Sigmoid colon (tissue), 7 donors: ENCODE results near the gene ZAP70. TPM values are rescaled to one million over a fixed set of nuclear protein-coding genes. Genes with fewer than 3 reads are reported as not detected.

Source experiments
- DNase-seq: peaks from one replicate; pipeline ENCODE4 v3.0.0-alpha.2; 2019
- H3K27ac ChIP-seq, 4 donors: fragments of 200-600 bp; sonication (generic); one replicate each; pipeline ENCODE4 v1.5.1; 2016 to 2019; ENCODE audit warnings: mild to moderate bottlenecking in 1 of 4
- H3K27me3 ChIP-seq, 3 donors: fragments of 200-600 bp; sonication (generic); one replicate each; pipeline ENCODE4 v1.5.1; 2019; ENCODE audit warnings: mild to moderate bottlenecking in 1 of 3
- H3K36me3 ChIP-seq, 4 donors: fragments of 200-600 bp; sonication (generic); one replicate each; pipeline ENCODE4 v1.5.1; 2016 to 2019
- H3K4me1 ChIP-seq, 4 donors: fragments of 200-600 bp; sonication (generic); one replicate each; pipeline ENCODE4 v1.5.1; 2017 to 2019
- H3K4me3 ChIP-seq, 4 donors: fragments of 200-600 bp; sonication (generic); one replicate each; pipeline ENCODE4 v1.5.1; 2017 to 2019; ENCODE audit warnings: mild to moderate bottlenecking in 2 of 4, moderate library complexity in 1 of 4
- H3K9me3 ChIP-seq, 4 donors: fragments of 200-600 bp in 3 of 4; sonication (generic) in 3 of 4; one replicate each; pipeline versions ENCODE4 v1.5.1 to v1.6.1; 2013 to 2019
- EP300 ChIP-seq, 4 donors: sonication (generic); formaldehyde crosslinking; IDR thresholded peaks; one replicate each; pipeline ENCODE4 v1.6.1; 2017; ENCODE audit warnings: antibody characterized with exemption in 4 of 4
- POLR2A ChIP-seq, 2 donors: fragments of 450-650 bp; IDR thresholded peaks; one replicate each; pipeline ENCODE4 v1.6.1; 2016; ENCODE audit warnings: antibody characterized with exemption in 2 of 2, mild to moderate bottlenecking in 2 of 2, moderate library complexity in 2 of 2
- POLR2AphosphoS5 ChIP-seq, 4 donors: sonication (generic); formaldehyde crosslinking; IDR thresholded peaks; one replicate each; pipeline ENCODE4 v1.6.1; 2017; ENCODE audit warnings: antibody characterized with exemption in 4 of 4
- WGBS, 2 donors: extraction: QIAGEN DNeasy Blood & Tissue Kit; methylation state at CpG; one replicate each; pipeline ENCODE4 v1.1.7; 2013; 5-methylcytosine and 5-hydroxymethylcytosine counted together
- intact Hi-C: fragments of 100-400 bp; cut with DNase I; formaldehyde crosslinking; loops from one replicate; pipeline ENCODE4 v1.15.1; 2023
- polyA plus RNA-seq, 3 donors: library from polyadenylated mRNA; stranded (reverse); fragments of 200-250 nt; gene quantifications; one replicate each; pipeline ENCODE4 v1.2.3, GENCODE V29; 2013
- total RNA-seq, 4 donors: library from RNA; depleted of rRNA; stranded (reverse); fragments of >200 nt; gene quantifications; one replicate each; pipeline ENCODE4 v1.1.0, GENCODE V29; 2016
- TF ChIP-seq, protein P1 (sequence below), 4 experiments: fragments of 450-650 bp in 3 of 4; fragments of 200-600 bp in 1 of 4; IDR thresholded peaks; one replicate each; pipeline ENCODE4 v1.5.1; 2016 to 2019; ENCODE audit warnings: antibody characterized with exemption in 4 of 4, mild to moderate bottlenecking in 3 of 4, moderate library complexity in 2 of 4
- donor health status: healthy with polysubstance abuse.
- donor health status: Bipolar disorder and iron deficiency.
- donor health status: healthy.

Gene ZAP70
- total and polyA plus RNA-seq, 7 donors = 1.3 to 28.0 (median 2.5) TPM; not detected in 2

- Histone ChIP-seq H3K9me3 (no peaks in the 10 kb centered on the region), H3K4me1 (peaks cover 0 to 32% (median 4%) of the 10 kb centered on the region in 4 donors), H3K4me3 (no peak overlapping the region), H3K27ac (no peak overlapping the region), H3K36me3 (peaks cover 0 to 24% (median 8%) of the 10 kb centered on the region in 4 donors), H3K27me3 (no peaks in the 10 kb centered on the region)
- 75 to 76% methylated on average over 3 of the region's 3 CpGs for WGBS, 2 donors
- intact Hi-C loops = no loop called here
- TF ChIP-seq POLR2AphosphoS5 (IDR thresholded peaks at IDR 0.05) = no peak
- TF ChIP-seq EP300 (IDR thresholded peaks at IDR 0.05) = no peak
- TF ChIP-seq, protein P1, sequence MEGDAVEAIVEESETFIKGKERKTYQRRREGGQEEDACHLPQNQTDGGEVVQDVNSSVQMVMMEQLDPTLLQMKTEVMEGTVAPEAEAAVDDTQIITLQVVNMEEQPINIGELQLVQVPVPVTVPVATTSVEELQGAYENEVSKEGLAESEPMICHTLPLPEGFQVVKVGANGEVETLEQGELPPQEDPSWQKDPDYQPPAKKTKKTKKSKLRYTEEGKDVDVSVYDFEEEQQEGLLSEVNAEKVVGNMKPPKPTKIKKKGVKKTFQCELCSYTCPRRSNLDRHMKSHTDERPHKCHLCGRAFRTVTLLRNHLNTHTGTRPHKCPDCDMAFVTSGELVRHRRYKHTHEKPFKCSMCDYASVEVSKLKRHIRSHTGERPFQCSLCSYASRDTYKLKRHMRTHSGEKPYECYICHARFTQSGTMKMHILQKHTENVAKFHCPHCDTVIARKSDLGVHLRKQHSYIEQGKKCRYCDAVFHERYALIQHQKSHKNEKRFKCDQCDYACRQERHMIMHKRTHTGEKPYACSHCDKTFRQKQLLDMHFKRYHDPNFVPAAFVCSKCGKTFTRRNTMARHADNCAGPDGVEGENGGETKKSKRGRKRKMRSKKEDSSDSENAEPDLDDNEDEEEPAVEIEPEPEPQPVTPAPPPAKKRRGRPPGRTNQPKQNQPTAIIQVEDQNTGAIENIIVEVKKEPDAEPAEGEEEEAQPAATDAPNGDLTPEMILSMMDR (IDR thresholded peaks at IDR 0.05) = no peak
- no peak for TF ChIP-seq POLR2A (IDR thresholded peaks at IDR 0.05)
- DNase-seq = no peak
These were observed 38.4 kb downstream of the ZAP70 start for GRCh38 chr2:97751752-97752151.

- Histone ChIP-seq H3K36me3 (peaks cover 0 to 33% (median 11%) of the 10 kb centered on the region in 4 donors), H3K9me3 (no peaks in the 10 kb centered on the region), H3K27ac (no peak overlapping the region), H3K4me1 (peaks cover 0 to 23% (median 0%) of the 10 kb centered on the region in 4 donors), H3K4me3 (no peak overlapping the region), H3K27me3 (no peaks in the 10 kb centered on the region)
- no peak for DNase-seq
- intact Hi-C loops = no loop called here
- WGBS, 2 donors = 92 to 96% methylated on average over 3 of the region's 3 CpGs
- TF ChIP-seq, protein P1 (IDR thresholded peaks at IDR 0.05) = no peak
- TF ChIP-seq POLR2AphosphoS5 (IDR thresholded peaks at IDR 0.05) = no peak
- TF ChIP-seq POLR2A (IDR thresholded peaks at IDR 0.05) = no peak
- no peak for TF ChIP-seq EP300 (IDR thresholded peaks at IDR 0.05)
These were observed 39.3 kb downstream of the ZAP70 start for GRCh38 chr2:97752342-97753334.

- Histone ChIP-seq H3K27ac (no peak overlapping the region), H3K27me3 (no peaks in the 10 kb centered on the region), H3K4me1 (peaks cover 0 to 15% (median 0%) of the 10 kb centered on the region in 4 donors), H3K9me3 (no peaks in the 10 kb centered on the region), H3K36me3 (peaks cover 7 to 54% (median 26%) of the 10 kb centered on the region in 4 donors), H3K4me3 (no peak overlapping the region)
- TF ChIP-seq EP300 (IDR thresholded peaks at IDR 0.05) = no peak
- no peak for TF ChIP-seq POLR2A (IDR thresholded peaks at IDR 0.05)
- TF ChIP-seq POLR2AphosphoS5 (IDR thresholded peaks at IDR 0.05) = no peak
- TF ChIP-seq, protein P1 (IDR thresholded peaks at IDR 0.05) = no peak
- 93 to 97% methylated on average over 12 of the region's 12 CpGs for WGBS, 2 donors
- no peak for DNase-seq
- intact Hi-C loops = no loop called here
These were observed 41.4 kb downstream of the ZAP70 start for GRCh38 chr2:97754690-97755346.

- Histone ChIP-seq H3K4me3 (no peak overlapping the region), H3K27me3 (no peaks in the 10 kb centered on the region), H3K9me3 (no peaks in the 10 kb centered on the region), H3K27ac (no peak overlapping the region), H3K4me1 (peaks cover 0 to 15% (median 0%) of the 10 kb centered on the region in 4 donors), H3K36me3 (peaks cover 14 to 61% (median 30%) of the 10 kb centered on the region in 4 donors)
- no peak for TF ChIP-seq POLR2A (IDR thresholded peaks at IDR 0.05)
- TF ChIP-seq, protein P1 (IDR thresholded peaks at IDR 0.05) = no peak
- TF ChIP-seq EP300 (IDR thresholded peaks at IDR 0.05) = no peak
- no peak for TF ChIP-seq POLR2AphosphoS5 (IDR thresholded peaks at IDR 0.05)
- 96 to 97% methylated on average over 2 of the region's 2 CpGs for WGBS, 2 donors
- intact Hi-C loops = no loop called here
- DNase-seq = no peak
These were observed 42.1 kb downstream of the ZAP70 start for GRCh38 chr2:97755491-97755890.
